Astrocyte (in vitro differentiated cells and primary cell): ENCODE measurements around the gene ADIPOQ. TPM values are rescaled to one million over a fixed set of nuclear protein-coding genes. Genes with fewer than 3 reads are reported as not detected.

Source experiments
- DNase-seq: peaks from one replicate; pipeline ENCODE4 v3.0.0-alpha.2; 2010; ENCODE audit warnings: low read depth
- FAIRE-seq: peaks from 2 replicates; lab custom pipeline; 2011; peaks lifted over from hg19 to GRCh38; lab: Jason Lieb, UNC
- H2AFZ ChIP-seq: 2 replicates; pipeline ENCODE4 v1.6.0; 2012; ENCODE audit warnings: low read depth, low read length, inconsistent platforms
- H3K27ac ChIP-seq: 2 replicates; pipeline ENCODE4 v1.5.1; 2011; ENCODE audit warnings: low read depth, low read length, inconsistent platforms
- H3K27me3 ChIP-seq: 2 replicates; pipeline ENCODE4 v1.6.0; 2011; ENCODE audit warnings: low read length, inconsistent platforms; ENCODE audit not compliant: insufficient read depth
- H3K36me3 ChIP-seq: 2 replicates; pipeline ENCODE4 v1.5.1; 2011; ENCODE audit warnings: low read length, inconsistent platforms; ENCODE audit not compliant: insufficient read depth
- H3K4me1 ChIP-seq: 2 replicates; pipeline ENCODE4 v1.5.1; 2011; ENCODE audit warnings: low read length, inconsistent platforms; ENCODE audit not compliant: insufficient read depth
- H3K4me2 ChIP-seq: 2 replicates; pipeline ENCODE4 v1.6.0; 2012; ENCODE audit warnings: low read length, inconsistent platforms
- H3K4me3 ChIP-seq: 2 replicates; pipeline ENCODE4 v1.5.1; 2011; ENCODE audit warnings: low read depth, mild to moderate bottlenecking, low read length, inconsistent platforms; ENCODE audit not compliant: insufficient read depth
- H3K79me2 ChIP-seq: 2 replicates; pipeline ENCODE4 v1.6.0; 2012; ENCODE audit warnings: mild to moderate bottlenecking, low read length, inconsistent platforms; ENCODE audit not compliant: insufficient read depth
- H3K9ac ChIP-seq: 2 replicates; pipeline ENCODE4 v1.6.0; 2012; ENCODE audit warnings: mild to moderate bottlenecking, low read length, inconsistent platforms
- H3K9me3 ChIP-seq: 2 replicates; pipeline ENCODE4 v1.5.1; 2012; ENCODE audit warnings: low read depth, mild to moderate bottlenecking, low read length, inconsistent platforms; ENCODE audit not compliant: insufficient read depth
- H4K20me1 ChIP-seq: 2 replicates; pipeline ENCODE4 v1.6.0; 2012; ENCODE audit warnings: low read length, inconsistent platforms; ENCODE audit not compliant: insufficient read depth
- H3K27ac Mint-ChIP-seq: one replicate; pipeline ENCODE4 v1.8.0; 2021; ENCODE audit warnings: mild to moderate bottlenecking, mixed read lengths; ENCODE audit not compliant: unreplicated experiment
- H3K27me3 Mint-ChIP-seq: one replicate; pipeline ENCODE4 v1.8.0; 2021; ENCODE audit warnings: low read depth, mixed read lengths; ENCODE audit not compliant: unreplicated experiment
- H3K36me3 Mint-ChIP-seq: one replicate; pipeline ENCODE4 v1.8.0; 2021; ENCODE audit warnings: low read depth, mixed read lengths; ENCODE audit not compliant: unreplicated experiment
- H3K4me1 Mint-ChIP-seq: one replicate; pipeline ENCODE4 v1.8.0; 2021; ENCODE audit warnings: low read depth, mixed read lengths; ENCODE audit not compliant: unreplicated experiment
- H3K4me3 Mint-ChIP-seq: one replicate; pipeline ENCODE4 v1.8.0; 2021; ENCODE audit warnings: mild to moderate bottlenecking, moderate library complexity, mixed read lengths; ENCODE audit not compliant: unreplicated experiment
- H3K9me3 Mint-ChIP-seq: one replicate; pipeline ENCODE4 v1.8.0; 2021; ENCODE audit warnings: mild to moderate bottlenecking, mixed read lengths; ENCODE audit not compliant: unreplicated experiment
- EZH2 ChIP-seq: IDR thresholded peaks from 2 replicates; pipeline ENCODE4 v1.6.1; 2012; ENCODE audit warnings: mild to moderate bottlenecking, low read length, inconsistent platforms; ENCODE audit not compliant: insufficient read depth
- total RNA-seq: library from RNA; stranded (reverse); gene quantifications from 2 replicates; pipeline ENCODE4 v1.2.1, GENCODE V29; 2021
- TF ChIP-seq, protein P1 (sequence below): IDR thresholded peaks from 2 replicates; pipeline ENCODE4 v1.5.1; 2011; ENCODE audit warnings: low read depth, mild to moderate bottlenecking, inconsistent platforms, low read length, moderate library complexity; ENCODE audit not compliant: insufficient read depth

Gene ADIPOQ
- total RNA-seq, 1 donor from 2014 or later: not detected

DNA sequence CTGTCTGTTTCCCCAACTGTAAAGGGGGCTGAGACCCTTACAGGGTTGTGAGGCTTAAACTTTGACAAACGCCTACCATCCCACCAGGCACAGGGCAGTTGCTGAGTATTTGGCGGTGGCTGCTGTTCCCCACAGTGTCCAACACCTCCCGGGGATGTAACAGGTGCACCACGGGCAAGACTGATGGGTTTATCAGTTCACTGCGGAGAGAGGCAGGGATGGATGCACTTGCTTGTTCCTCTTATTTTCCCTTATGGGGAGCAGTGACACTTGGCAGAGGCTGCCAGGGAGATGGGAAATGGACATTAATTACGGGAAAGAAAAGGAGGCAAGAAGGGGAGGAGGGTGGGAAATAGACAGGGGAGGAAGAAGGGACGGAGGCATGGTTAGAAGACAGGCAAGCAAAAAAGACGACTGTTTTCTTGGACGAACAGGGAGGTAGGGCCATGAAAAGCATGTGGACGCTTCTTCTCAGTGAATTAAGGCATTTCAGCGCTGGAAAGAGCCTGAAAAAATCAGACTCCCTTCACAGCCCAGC lies 16.6 kb upstream of the ADIPOQ start:
- DNase-seq (no peak), FAIRE-seq (no peak)
- Mint-ChIP-seq H3K36me3 (peaks cover 2% of the 10 kb centered on the region), H3K9me3 (peaks cover 1% of the 10 kb centered on the region), H3K4me1 (peaks cover 18% of the 10 kb centered on the region), H3K27ac (peak overlapping the region; percentile 62), H3K27me3 (peaks cover 31% of the 10 kb centered on the region), H3K4me3 (peak overlapping the region; percentile 75)
- no peaks in the 10 kb centered on the region for H3K79me2 ChIP-seq
- H3K9me3 ChIP-seq: no peaks in the 10 kb centered on the region
- no peaks in the 10 kb centered on the region for H3K36me3 ChIP-seq
- H3K4me2 ChIP-seq: peak overlapping the region; percentile 90
- no peak for TF ChIP-seq EZH2
- TF ChIP-seq, protein P1, sequence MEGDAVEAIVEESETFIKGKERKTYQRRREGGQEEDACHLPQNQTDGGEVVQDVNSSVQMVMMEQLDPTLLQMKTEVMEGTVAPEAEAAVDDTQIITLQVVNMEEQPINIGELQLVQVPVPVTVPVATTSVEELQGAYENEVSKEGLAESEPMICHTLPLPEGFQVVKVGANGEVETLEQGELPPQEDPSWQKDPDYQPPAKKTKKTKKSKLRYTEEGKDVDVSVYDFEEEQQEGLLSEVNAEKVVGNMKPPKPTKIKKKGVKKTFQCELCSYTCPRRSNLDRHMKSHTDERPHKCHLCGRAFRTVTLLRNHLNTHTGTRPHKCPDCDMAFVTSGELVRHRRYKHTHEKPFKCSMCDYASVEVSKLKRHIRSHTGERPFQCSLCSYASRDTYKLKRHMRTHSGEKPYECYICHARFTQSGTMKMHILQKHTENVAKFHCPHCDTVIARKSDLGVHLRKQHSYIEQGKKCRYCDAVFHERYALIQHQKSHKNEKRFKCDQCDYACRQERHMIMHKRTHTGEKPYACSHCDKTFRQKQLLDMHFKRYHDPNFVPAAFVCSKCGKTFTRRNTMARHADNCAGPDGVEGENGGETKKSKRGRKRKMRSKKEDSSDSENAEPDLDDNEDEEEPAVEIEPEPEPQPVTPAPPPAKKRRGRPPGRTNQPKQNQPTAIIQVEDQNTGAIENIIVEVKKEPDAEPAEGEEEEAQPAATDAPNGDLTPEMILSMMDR: no peak
- H3K9ac ChIP-seq: peak overlapping the region; percentile 62
- H3K4me3 ChIP-seq: peak overlapping the region; percentile 31
- peaks cover 8% of the 10 kb centered on the region for H4K20me1 ChIP-seq
- H3K4me1 ChIP-seq: peaks cover 29% of the 10 kb centered on the region
- H3K27ac ChIP-seq: no peak overlapping the region
- H3K27me3 ChIP-seq: peaks cover 33% of the 10 kb centered on the region
- H2AFZ ChIP-seq: peak overlapping the region; percentile 26

DNA sequence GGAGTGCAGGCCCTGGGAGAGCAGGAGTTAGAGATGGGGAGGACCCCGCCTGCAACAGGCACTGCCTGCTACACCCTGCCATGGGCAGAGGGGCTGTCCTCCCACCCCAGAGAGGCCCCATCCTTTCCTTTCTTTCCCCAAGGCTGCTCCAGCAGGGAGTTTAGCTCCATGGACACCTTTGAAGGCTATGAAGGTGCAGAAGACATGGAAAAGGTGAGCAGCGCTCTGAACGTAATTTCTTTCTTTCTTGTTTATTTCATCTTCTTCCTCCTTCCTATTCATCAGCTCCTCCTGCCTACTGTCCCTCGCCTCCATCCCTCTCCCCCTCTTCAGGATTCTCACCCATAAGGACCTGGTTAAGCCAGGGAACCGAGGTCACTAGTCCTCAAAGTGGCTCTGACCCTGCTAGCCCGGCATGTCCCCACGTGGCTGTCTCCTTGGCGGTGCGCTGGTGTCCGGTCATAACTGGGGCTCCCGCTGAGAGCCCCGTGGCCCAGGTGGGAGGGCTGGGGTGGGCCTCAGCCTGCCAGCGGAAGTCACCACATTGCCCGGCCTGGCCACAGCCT lies 16.0 kb upstream of the ADIPOQ start:
- H3K4me3 Mint-ChIP-seq: peak overlapping the region; percentile 75
- Histone ChIP-seq H3K4me1 (peaks cover 29% of the 10 kb centered on the region), H3K79me2 (no peaks in the 10 kb centered on the region), H4K20me1 (peaks cover 8% of the 10 kb centered on the region), H3K27ac (no peak overlapping the region), H3K4me3 (peak overlapping the region; percentile 69), H3K9me3 (no peaks in the 10 kb centered on the region), H3K36me3 (no peaks in the 10 kb centered on the region), H3K4me2 (peak overlapping the region; percentile 90), H2AFZ (peak overlapping the region; percentile 3), H3K27me3 (peaks cover 37% of the 10 kb centered on the region), H3K9ac (peak overlapping the region; percentile 62)
- peaks cover 18% of the 10 kb centered on the region for H3K4me1 Mint-ChIP-seq
- H3K27ac Mint-ChIP-seq: no peak overlapping the region
- H3K36me3 Mint-ChIP-seq: peaks cover 2% of the 10 kb centered on the region
- H3K9me3 Mint-ChIP-seq: peaks cover 1% of the 10 kb centered on the region
- DNase-seq (no peak), FAIRE-seq (no peak)
- peaks cover 35% of the 10 kb centered on the region for H3K27me3 Mint-ChIP-seq
- TF ChIP-seq, protein P1: no peak
- no peak for TF ChIP-seq EZH2
